Hepatocyte (in vitro differentiated cells): ENCODE measurements around the gene GAREM2. TPM values are rescaled to one million over a fixed set of nuclear protein-coding genes. Genes with fewer than 3 reads are reported as not detected.

Experiments
- DNase-seq: peaks from one replicate; pipeline ENCODE4 v3.0.0-alpha.2; 2016; ENCODE audit warnings: low spot score
- H2AFZ ChIP-seq: fragments of 200-600 bp; sonication (generic); 2 replicates; pipeline ENCODE4 v1.6.0; 2016; ENCODE audit warnings: antibody characterized with exemption, mild to moderate bottlenecking
- H3K27ac ChIP-seq: fragments of 200-600 bp; sonication (generic); 2 replicates; pipeline ENCODE4 v1.5.1; 2016; ENCODE audit warnings: mild to moderate bottlenecking
- H3K27me3 ChIP-seq: fragments of 200-600 bp; sonication (generic); 2 replicates; pipeline ENCODE4 v1.6.1; 2016
- H3K36me3 ChIP-seq: fragments of 200-600 bp; sonication (generic); replicated peaks from 2 replicates; pipeline ENCODE4 v1.5.1; 2016; ENCODE audit warnings: low read depth; ENCODE audit not compliant: insufficient read depth
- H3K4me1 ChIP-seq: fragments of 200-600 bp; sonication (generic); 2 replicates; pipeline ENCODE4 v1.5.1; 2016; ENCODE audit warnings: mild to moderate bottlenecking, moderate library complexity; ENCODE audit not compliant: insufficient read depth
- H3K4me2 ChIP-seq: fragments of 200-600 bp; sonication (generic); 2 replicates; pipeline ENCODE4 v1.6.0; 2016
- H3K4me3 ChIP-seq: fragments of 200-600 bp; sonication (generic); 2 replicates; pipeline ENCODE4 v1.5.1; 2016; ENCODE audit warnings: mild to moderate bottlenecking
- H3K79me2 ChIP-seq: fragments of 200-600 bp; sonication (generic); 2 replicates; pipeline ENCODE4 v1.6.0; 2017; ENCODE audit warnings: mild to moderate bottlenecking
- H3K9me2 ChIP-seq: fragments of 200-600 bp; sonication (generic); replicated peaks from 2 replicates; pipeline ENCODE4 v1.6.0; 2017; ENCODE audit warnings: mild to moderate bottlenecking; ENCODE audit not compliant: insufficient read depth
- H3K9me3 ChIP-seq: fragments of 200-600 bp; sonication (generic); 2 replicates; pipeline ENCODE4 v1.5.1; 2016; ENCODE audit warnings: low read depth, mild to moderate bottlenecking
- H4K20me1 ChIP-seq: fragments of 200-600 bp; sonication (generic); 2 replicates; pipeline ENCODE4 v1.6.0; 2016; ENCODE audit warnings: mild to moderate bottlenecking; ENCODE audit not compliant: insufficient read depth, poor library complexity, severe bottlenecking
- CTCF ChIP-seq: fragments of 200-600 bp; sonication (generic); IDR thresholded peaks from 2 replicates; pipeline ENCODE4 v1.5.1; 2016; ENCODE audit warnings: antibody characterized with exemption, mild to moderate bottlenecking; ENCODE audit not compliant: poor library complexity
- EZH2 ChIP-seq: fragments of 200-600 bp; sonication (generic); IDR thresholded peaks from 2 replicates; pipeline ENCODE4 v1.6.1; 2016; ENCODE audit warnings: antibody characterized with exemption, mild to moderate bottlenecking, borderline replicate concordance
- EZH2phosphoT487 ChIP-seq: fragments of 200-600 bp; sonication (generic); IDR thresholded peaks from one replicate; pipeline ENCODE4 v1.6.1; 2018; ENCODE audit warnings: antibody characterized with exemption, mild to moderate bottlenecking, low read depth, moderate library complexity; ENCODE audit not compliant: unreplicated experiment, severe bottlenecking
- WGBS: methylation state at CpG from one replicate; pipeline ENCODE4 v1.1.6; 2016; ENCODE audit warnings: low lambda C conversion rate; ENCODE audit errors: missing lambda C conversion rate; 5-methylcytosine and 5-hydroxymethylcytosine counted together
- polyA plus RNA-seq: library from polyadenylated mRNA; unstranded; fragments of >200 nt; fragmentation: Nextera tagmentation; extraction: Ambion mirVana; gene quantifications from 2 replicates; pipeline ENCODE4 v1.2.1, GENCODE V29; 2016
- total RNA-seq: library from RNA; depleted of rRNA; stranded (reverse); fragments of >200 nt; gene quantifications from 2 replicates; pipeline ENCODE4 v1.2.3, GENCODE V29; 2014

Gene GAREM2
- total and polyA plus RNA-seq, 2 experiments from 2014 or later = 4.7 to 5.1 TPM

- H3K9me2 ChIP-seq = no peaks in the 10 kb centered on the region
- DNase-seq = no peak
- H2AFZ ChIP-seq = no peak overlapping the region
- WGBS = 95% methylated on average over 5 of the region's 5 CpGs
- no peaks in the 10 kb centered on the region for H4K20me1 ChIP-seq
- no peaks in the 10 kb centered on the region for H3K27me3 ChIP-seq
- H3K9me3 ChIP-seq = no peaks in the 10 kb centered on the region
- TF ChIP-seq EZH2phosphoT487 (no peak), CTCF (no peak), EZH2 (no peak)
- no peak overlapping the region for H3K4me2 ChIP-seq
- H3K36me3 ChIP-seq = no peaks in the 10 kb centered on the region
- no peak overlapping the region for H3K27ac ChIP-seq
- no peaks in the 10 kb centered on the region for H3K79me2 ChIP-seq
- H3K4me1 ChIP-seq = peaks cover 12% of the 10 kb centered on the region
- H3K4me3 ChIP-seq = no peak overlapping the region
Observed at GRCh38 chr2:26182441-26182840, 9.6 kb downstream of the GAREM2 start.

- Histone ChIP-seq H3K27me3 (no peaks in the 10 kb centered on the region), H2AFZ (no peak overlapping the region), H3K79me2 (no peaks in the 10 kb centered on the region), H3K27ac (no peak overlapping the region), H3K36me3 (no peaks in the 10 kb centered on the region), H3K4me1 (peaks cover 12% of the 10 kb centered on the region), H3K9me2 (no peaks in the 10 kb centered on the region), H4K20me1 (no peaks in the 10 kb centered on the region), H3K4me3 (no peak overlapping the region), H3K9me3 (no peaks in the 10 kb centered on the region), H3K4me2 (no peak overlapping the region)
- 97% methylated on average over 11 of the region's 11 CpGs for WGBS
- no peak for TF ChIP-seq EZH2phosphoT487
- TF ChIP-seq EZH2 = no peak
- no peak for TF ChIP-seq CTCF
- DNase-seq = no peak
Observed at GRCh38 chr2:26182887-26183630, 10.2 kb downstream of the GAREM2 start.

GRCh38 chr2:26184121-26184520, 11.2 kb downstream of the GAREM2 start:
- H3K4me3 ChIP-seq = no peak overlapping the region
- 74% methylated on average over 25 of the region's 34 CpGs for WGBS
- H3K4me2 ChIP-seq = peak overlapping the region; percentile 93
- H3K9me3 ChIP-seq = no peaks in the 10 kb centered on the region
- H3K36me3 ChIP-seq = no peaks in the 10 kb centered on the region
- no peak overlapping the region for H3K27ac ChIP-seq
- no peak for DNase-seq
- H3K79me2 ChIP-seq = no peaks in the 10 kb centered on the region
- no peaks in the 10 kb centered on the region for H3K27me3 ChIP-seq
- peak overlapping the region; percentile 71 for H2AFZ ChIP-seq
- no peaks in the 10 kb centered on the region for H3K9me2 ChIP-seq
- no peak for TF ChIP-seq EZH2phosphoT487
- TF ChIP-seq CTCF = no peak
- TF ChIP-seq EZH2 = no peak
- H4K20me1 ChIP-seq = no peaks in the 10 kb centered on the region
- H3K4me1 ChIP-seq = peaks cover 10% of the 10 kb centered on the region
